Muscle of leg (tissue), 11 donors: ENCODE data around the gene GDF7. TPM values are rescaled to one million over a fixed set of nuclear protein-coding genes. Genes with fewer than 3 reads are reported as not detected.
A peak's percentile ranks its signal among the peaks of the same experiment; 100 is the strongest.

Source experiments
- DNase-seq: peaks from one replicate; pipeline ENCODE4 v3.0.0; 2013
- H3K27ac ChIP-seq: one replicate; pipeline ENCODE4 v1.5.1; 2013; ENCODE audit warnings: mild to moderate bottlenecking, low read length, control low read depth
- H3K27me3 ChIP-seq: one replicate; pipeline ENCODE4 v1.6.1; 2013; ENCODE audit warnings: low read length; ENCODE audit not compliant: control insufficient read depth, insufficient read depth
- H3K36me3 ChIP-seq: one replicate; pipeline ENCODE4 v1.6.1; 2013; ENCODE audit warnings: low read length; ENCODE audit not compliant: control insufficient read depth, insufficient read depth
- H3K4me1 ChIP-seq: one replicate; pipeline ENCODE4 v1.6.1; 2013; ENCODE audit warnings: low read length; ENCODE audit not compliant: control insufficient read depth, insufficient read depth
- H3K4me3 ChIP-seq: one replicate; pipeline ENCODE4 v1.5.1; 2013; ENCODE audit warnings: low read length, control low read depth
- H3K9me3 ChIP-seq: replicated peaks from 2 replicates; pipeline ENCODE4 v1.6.1; 2013; ENCODE audit warnings: low read depth, low read length; ENCODE audit not compliant: control insufficient read depth
- WGBS: methylation state at CpG from one replicate; pipeline ENCODE4 v1.1.5; 2013; ENCODE audit warnings: missing lambda C conversion rate; ENCODE audit not compliant: insufficient coverage; 5-methylcytosine and 5-hydroxymethylcytosine counted together
- polyA plus RNA-seq, 8 donors: library from polyadenylated mRNA; unstranded; fragments of 120-200 nt; gene quantifications; one replicate each; pipeline versions ENCODE4 v1.2.1 to v1.2.3, GENCODE V29; 2013; ENCODE audit warnings: inconsistent platforms in 1 of 8, low replicate concordance in 1 of 8; ENCODE audit not compliant: insufficient read length in 8 of 8, insufficient read depth in 1 of 8
- total RNA-seq: library from RNA; stranded (reverse); fragments of 120-200 nt; gene quantifications from one replicate; pipeline ENCODE4 v1.2.4, GENCODE V29; 2013

The GDF7 gene
- total and polyA plus RNA-seq, 9 donors = 0.29 to 0.81 (median 0.56) TPM

DNA sequence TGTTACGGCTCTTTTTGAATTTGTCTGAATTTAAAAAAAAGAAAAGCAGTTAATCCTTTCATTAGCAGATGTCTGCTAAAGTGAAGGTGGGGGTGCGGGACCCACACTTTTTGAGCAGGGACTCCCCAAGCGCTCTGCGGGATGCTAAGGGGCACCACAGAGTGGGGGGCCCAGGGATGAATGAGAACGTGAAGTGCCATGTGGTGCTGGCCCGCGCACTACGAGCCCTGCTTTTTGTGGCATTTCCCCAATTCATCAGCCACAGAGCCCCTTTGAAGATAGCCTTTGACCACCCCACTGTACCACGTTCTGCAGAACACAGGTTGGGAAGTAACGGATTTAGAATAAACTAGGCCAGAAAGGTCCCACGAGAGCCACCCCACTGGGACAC lies 44.7 kb upstream of the GDF7 start:
- peaks cover 98% of the 10 kb centered on the region for H3K4me1 ChIP-seq
- H3K27me3 ChIP-seq = no peaks in the 10 kb centered on the region
- H3K4me3 ChIP-seq = no peak overlapping the region
- no peaks in the 10 kb centered on the region for H3K9me3 ChIP-seq
- H3K36me3 ChIP-seq = peaks cover 47% of the 10 kb centered on the region
- WGBS = 95% methylated on average over 8 of the region's 11 CpGs
- peak overlapping the region; percentile 47 for H3K27ac ChIP-seq
- no peak for DNase-seq

DNA sequence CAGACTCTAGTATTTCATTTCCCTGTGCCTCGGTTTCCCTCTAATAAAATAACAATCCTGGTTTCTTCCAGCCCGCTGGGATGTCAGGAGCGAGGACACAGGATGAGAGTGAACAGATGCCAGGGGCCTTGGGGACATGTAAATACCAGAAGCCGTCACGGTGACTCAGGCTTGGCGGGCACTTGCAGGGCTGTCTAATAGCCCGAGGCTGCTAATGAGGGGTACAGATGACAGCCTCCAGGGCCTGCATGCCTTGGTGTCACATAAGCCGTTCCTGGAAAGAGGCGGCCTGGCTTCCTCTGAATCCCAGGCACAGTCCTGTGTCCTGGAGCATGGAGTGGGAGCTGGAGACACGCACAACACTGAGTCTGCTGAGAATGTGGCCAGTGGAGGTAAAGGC lies 44.2 kb upstream of the GDF7 start:
- H3K9me3 ChIP-seq = no peaks in the 10 kb centered on the region
- H3K27ac ChIP-seq = peak overlapping the region; percentile 71
- DNase-seq = peak; percentile 84
- H3K4me1 ChIP-seq = peaks cover 94% of the 10 kb centered on the region
- no peaks in the 10 kb centered on the region for H3K27me3 ChIP-seq
- peaks cover 47% of the 10 kb centered on the region for H3K36me3 ChIP-seq
- 49% methylated on average over 9 of the region's 10 CpGs for WGBS
- H3K4me3 ChIP-seq = no peak overlapping the region

DNA sequence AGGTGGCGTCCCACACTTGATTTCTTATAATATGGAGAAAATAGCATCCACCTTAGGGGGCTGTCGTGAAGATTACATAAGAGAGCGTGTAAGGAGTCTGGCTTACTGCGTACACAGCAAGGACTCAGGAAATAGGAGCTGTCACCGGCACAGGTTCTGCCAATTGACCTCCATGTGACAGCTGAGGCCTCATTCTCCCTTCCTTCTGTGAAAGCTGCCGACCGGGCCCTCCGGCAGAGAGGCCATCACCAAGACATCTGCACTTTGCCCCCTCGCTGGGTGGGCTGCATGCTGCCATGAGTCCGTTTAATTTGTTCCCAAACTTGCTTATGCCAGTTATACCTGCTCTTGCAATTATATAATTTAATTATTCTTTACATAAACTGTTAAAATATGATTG lies 43.7 kb upstream of the GDF7 start:
- Histone ChIP-seq H3K9me3 (no peaks in the 10 kb centered on the region), H3K36me3 (peaks cover 47% of the 10 kb centered on the region), H3K27ac (peak overlapping the region; percentile 71), H3K4me1 (peaks cover 89% of the 10 kb centered on the region), H3K27me3 (no peaks in the 10 kb centered on the region), H3K4me3 (no peak overlapping the region)
- 40% methylated on average over 7 of the region's 10 CpGs for WGBS
- DNase-seq = no peak

DNA sequence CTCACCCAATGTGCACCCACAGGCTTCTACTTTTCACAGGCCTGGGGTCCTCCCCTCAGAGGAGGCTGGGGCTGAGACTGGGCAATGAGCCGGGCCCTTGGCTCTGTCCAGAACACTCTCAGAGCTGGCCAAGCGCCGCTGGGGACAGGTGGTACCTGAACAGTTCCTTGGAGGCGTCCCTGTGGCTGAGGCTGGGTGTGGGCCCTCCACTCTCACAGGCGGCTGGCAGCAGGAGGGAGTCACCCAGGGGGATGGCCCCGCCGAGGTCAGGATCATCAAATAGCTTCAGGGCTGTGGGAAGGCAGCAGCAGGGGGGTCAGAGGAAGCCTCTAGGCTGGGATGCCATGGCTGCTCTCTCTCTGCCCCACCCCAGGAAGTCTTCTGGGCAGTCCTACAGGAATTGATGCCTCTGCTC lies 43.2 kb upstream of the GDF7 start:
- Histone ChIP-seq H3K27me3 (no peaks in the 10 kb centered on the region), H3K4me1 (peaks cover 84% of the 10 kb centered on the region), H3K4me3 (no peak overlapping the region), H3K27ac (peak overlapping the region; percentile 20), H3K36me3 (peaks cover 47% of the 10 kb centered on the region), H3K9me3 (no peaks in the 10 kb centered on the region)
- 49% methylated on average over 5 of the region's 7 CpGs for WGBS
- no peak for DNase-seq

DNA sequence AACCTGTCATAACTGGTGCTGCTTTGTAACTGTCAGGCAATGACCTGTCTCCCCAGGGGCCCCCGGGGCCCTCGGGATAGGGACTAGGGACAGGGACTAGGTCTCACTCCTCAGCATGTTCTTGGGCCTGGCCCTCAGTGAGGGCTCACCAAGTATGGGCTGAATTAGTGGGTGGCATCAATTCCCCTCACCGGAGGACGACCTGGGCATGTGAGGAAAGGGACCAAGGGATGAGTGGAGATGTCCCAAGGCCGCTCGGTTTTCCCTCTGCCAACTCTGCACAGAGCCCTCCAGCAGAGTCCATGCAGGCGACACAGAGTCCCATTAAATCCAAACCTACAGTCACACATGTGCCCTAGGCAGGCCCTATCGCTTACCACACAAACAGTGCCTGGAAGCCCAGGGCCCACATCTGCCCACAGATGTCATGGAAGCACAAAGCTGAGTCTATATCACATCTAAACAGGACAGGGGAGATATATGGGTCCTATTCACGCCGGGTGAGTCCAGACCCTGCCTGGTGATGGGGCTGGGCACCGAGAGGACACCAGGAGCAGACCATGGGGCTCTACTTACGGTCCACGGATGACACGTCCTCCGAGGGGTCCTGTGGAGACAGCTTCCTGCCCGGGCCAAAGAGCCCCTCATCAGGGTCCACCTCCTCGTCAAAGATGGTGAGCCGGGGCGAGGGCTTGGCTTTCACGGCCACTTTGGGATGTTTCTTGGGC lies 42.6 kb upstream of the GDF7 start:
- Histone ChIP-seq H3K27ac (no peak overlapping the region), H3K9me3 (no peaks in the 10 kb centered on the region), H3K36me3 (peaks cover 47% of the 10 kb centered on the region), H3K27me3 (no peaks in the 10 kb centered on the region), H3K4me3 (no peak overlapping the region), H3K4me1 (peaks cover 82% of the 10 kb centered on the region)
- 80% methylated on average over 17 of the region's 20 CpGs for WGBS
- DNase-seq = no peak

DNA sequence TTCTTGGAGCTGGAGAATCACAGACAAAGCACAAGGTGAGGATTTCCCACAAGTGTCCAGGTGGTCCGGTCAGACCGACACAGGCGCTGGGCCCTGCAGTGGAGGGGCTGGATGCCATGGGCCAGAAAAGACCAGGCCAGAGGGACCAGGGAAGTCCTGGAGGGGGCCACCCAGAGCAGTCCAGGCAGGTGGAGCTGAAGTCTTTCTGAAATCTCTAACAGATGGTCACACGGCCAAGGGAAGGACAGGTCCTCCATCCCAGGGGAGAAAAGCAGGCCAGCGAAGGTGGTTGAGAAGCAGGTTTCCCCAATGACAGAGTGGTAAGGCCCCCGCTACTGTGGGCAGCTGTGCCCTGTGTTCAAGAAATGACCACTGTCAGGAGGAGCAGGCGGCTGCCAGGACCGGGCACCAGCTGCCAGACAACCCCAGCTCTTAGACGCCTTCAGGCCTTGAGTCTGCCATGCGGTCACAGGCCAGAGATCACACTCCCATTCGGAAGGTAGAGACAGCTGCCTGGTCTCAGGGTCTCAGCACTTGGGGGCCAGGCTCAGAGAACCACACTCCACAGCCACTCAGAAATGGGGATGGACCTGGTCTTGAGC lies 42.0 kb upstream of the GDF7 start:
- 84% methylated on average over 10 of the region's 11 CpGs for WGBS
- Histone ChIP-seq H3K4me3 (no peak overlapping the region), H3K9me3 (no peaks in the 10 kb centered on the region), H3K27me3 (no peaks in the 10 kb centered on the region), H3K4me1 (peaks cover 82% of the 10 kb centered on the region), H3K27ac (peak overlapping the region; percentile 62), H3K36me3 (peaks cover 44% of the 10 kb centered on the region)
- DNase-seq = no peak

DNA sequence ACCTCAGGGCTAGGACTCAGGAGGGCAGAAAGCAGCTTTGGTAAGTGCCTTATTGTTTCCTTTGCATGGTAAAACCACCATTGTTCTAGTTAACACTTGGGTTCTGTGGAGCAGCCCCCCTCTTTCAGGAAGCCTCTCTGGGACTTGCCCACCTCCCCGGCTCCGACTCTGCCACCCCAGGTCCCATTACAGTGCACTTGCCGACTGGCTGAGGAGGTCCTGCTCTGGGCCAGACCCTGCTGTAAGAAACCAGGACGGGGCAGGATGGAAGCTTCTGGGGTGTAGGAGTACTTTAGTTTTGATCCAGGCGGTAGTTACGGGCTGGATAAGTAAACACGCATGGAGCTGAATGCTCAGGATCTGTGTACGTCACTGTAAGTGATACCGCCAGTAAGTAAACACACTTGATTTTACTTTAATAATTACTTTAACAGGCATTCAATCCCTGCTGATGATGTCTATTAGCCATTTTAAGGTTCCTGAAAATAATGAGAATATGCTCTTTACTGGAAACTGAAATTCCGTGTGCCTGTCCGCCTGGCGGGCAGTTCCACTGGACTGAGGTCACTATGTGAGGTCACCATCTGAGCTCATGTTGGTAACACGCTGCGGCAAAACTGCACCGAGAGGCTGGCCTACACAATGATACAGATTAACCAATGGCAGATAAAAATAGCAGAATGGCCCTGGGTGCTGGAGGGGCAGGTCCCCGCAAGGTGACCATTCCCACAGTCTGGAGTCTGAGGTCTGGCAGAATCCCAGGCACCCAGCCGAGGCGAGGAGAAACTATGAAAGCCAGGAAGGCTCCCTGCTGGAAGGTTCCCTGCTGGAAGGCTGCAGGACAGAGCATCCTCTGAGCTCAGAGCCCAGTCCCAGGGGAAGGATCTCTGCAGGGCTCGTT lies 41.2 kb upstream of the GDF7 start:
- DNase-seq = peak; percentile 74
- Histone ChIP-seq H3K27me3 (no peaks in the 10 kb centered on the region), H3K36me3 (peaks cover 36% of the 10 kb centered on the region), H3K4me3 (no peak overlapping the region), H3K27ac (peak overlapping the region; percentile 71), H3K4me1 (peaks cover 76% of the 10 kb centered on the region), H3K9me3 (no peaks in the 10 kb centered on the region)
- WGBS = 57% methylated on average over 11 of the region's 19 CpGs

DNA sequence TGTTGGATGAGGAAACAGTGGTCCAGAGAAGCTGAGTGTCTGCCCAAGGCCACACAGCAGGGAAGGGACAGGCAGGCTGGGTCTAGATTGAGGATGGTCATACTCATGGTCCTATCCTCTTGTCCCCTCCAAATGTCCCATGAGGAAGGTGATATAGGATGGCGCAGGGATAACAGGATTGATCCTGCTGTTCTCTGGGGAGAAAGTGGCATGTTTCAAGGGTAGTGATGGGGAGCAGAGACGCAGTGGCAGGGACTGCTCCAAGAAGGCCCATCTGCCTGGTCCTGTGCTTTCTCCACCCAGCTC lies 40.6 kb upstream of the GDF7 start:
- Histone ChIP-seq H3K36me3 (peaks cover 33% of the 10 kb centered on the region), H3K27ac (peak overlapping the region; percentile 71)
- WGBS = 100% methylated on average over 1 of the region's 2 CpGs

DNA sequence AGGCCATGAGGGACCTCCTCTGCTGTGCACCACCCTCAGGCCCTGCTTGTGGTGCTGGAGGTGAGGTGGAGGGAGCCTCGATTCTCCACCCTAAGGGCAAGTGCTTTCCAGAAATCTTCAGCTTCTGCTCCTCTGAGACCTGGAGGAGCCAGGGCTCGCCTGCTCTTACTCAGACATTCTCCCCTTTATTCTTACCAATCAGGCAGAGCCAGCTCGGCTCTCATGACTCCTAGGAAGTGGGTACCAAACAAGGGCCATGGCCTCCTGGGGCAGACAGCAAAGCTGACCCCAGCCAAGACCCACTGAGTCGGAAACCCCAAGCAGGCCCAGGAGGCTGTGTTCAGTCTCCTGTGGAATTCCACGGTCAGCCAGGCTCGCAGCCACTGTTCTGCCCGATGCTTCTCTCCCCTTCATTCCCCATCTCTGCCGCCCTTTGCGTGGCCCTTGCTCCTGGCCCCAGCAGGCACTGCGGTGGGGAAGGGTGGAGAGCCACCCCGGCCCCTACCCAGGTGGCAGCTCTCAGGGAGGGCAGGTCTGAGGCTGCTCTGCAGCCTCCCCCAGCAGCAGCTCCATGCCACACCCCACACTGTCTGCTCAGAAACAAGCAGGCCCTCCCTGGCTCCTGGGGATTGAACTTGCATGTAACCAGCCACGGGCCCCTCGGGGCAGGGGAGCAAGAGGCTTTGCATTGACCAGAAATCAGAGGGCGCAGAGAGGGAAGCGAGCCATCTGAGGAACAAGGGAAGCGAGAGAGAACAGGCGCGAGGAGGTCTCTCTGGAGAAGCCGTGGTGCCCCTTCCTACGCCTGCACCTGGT lies 40.0 kb upstream of the GDF7 start:
- no peak overlapping the region for H3K27ac ChIP-seq
- WGBS = 73% methylated on average over 18 of the region's 20 CpGs
- DNase-seq = no peak
- peaks cover 27% of the 10 kb centered on the region for H3K36me3 ChIP-seq
- H3K9me3 ChIP-seq = no peaks in the 10 kb centered on the region
- H3K4me1 ChIP-seq = peaks cover 64% of the 10 kb centered on the region
- no peak overlapping the region for H3K4me3 ChIP-seq
- no peaks in the 10 kb centered on the region for H3K27me3 ChIP-seq

More for the DNA sequence above, 40.6 kb upstream of the GDF7 start:
- no peaks in the 10 kb centered on the region for H3K9me3 ChIP-seq
- peaks cover 70% of the 10 kb centered on the region for H3K4me1 ChIP-seq
- H3K27me3 ChIP-seq = no peaks in the 10 kb centered on the region
- no peak for DNase-seq
- no peak overlapping the region for H3K4me3 ChIP-seq
